Liver (tissue), 3 donors: Measurements from ENCODE around the gene RUNDC3A.

ENCODE experiments used
- FOXA1 ChIP-seq: IDR thresholded peaks from 2 replicates; pipeline ENCODE4 v1.6.1; 2016; ENCODE audit warnings: antibody characterized with exemption
- GABPA ChIP-seq, 2 donors: IDR thresholded peaks in 1 of 2; conservative IDR thresholded peaks in 1 of 2; 2 replicates each; pipeline ENCODE4 v1.6.1; 2016; ENCODE audit warnings: antibody characterized with exemption in 2 of 2, mild to moderate bottlenecking in 1 of 2, moderate library complexity in 1 of 2
- JUND ChIP-seq, 2 donors: IDR thresholded peaks; 2 replicates each; pipeline ENCODE4 v1.6.1; 2016; ENCODE audit warnings: antibody characterized with exemption in 2 of 2
- NR2F2 ChIP-seq: IDR thresholded peaks from 2 replicates; pipeline ENCODE4 v1.6.1; 2016; ENCODE audit warnings: antibody characterized with exemption
- RAD21 ChIP-seq, 2 donors: IDR thresholded peaks; 2 replicates each; pipeline ENCODE4 v1.6.1; 2016; ENCODE audit warnings: antibody characterized with exemption in 2 of 2, mild to moderate bottlenecking in 2 of 2
- RXRA ChIP-seq, 2 donors: IDR thresholded peaks; 2 replicates each; pipeline ENCODE4 v1.6.1; 2017 to 2018; ENCODE audit warnings: antibody characterized with exemption in 2 of 2, mild to moderate bottlenecking in 1 of 2
- SP1 ChIP-seq: IDR thresholded peaks from 2 replicates; pipeline ENCODE4 v1.6.1; 2018; ENCODE audit warnings: antibody characterized with exemption, mild to moderate bottlenecking
- TAF1 ChIP-seq: conservative IDR thresholded peaks from 2 replicates; pipeline ENCODE4 v1.6.1; 2016; ENCODE audit warnings: antibody characterized with exemption, mild to moderate bottlenecking
- TF ChIP-seq, protein P1 (sequence below): fragments of 150-350 bp; IDR thresholded peaks from 2 replicates; pipeline ENCODE4 v1.5.1; 2017; ENCODE audit warnings: improper control_type of control experiment, low read depth, low read length; ENCODE audit not compliant: missing input control
- TF ChIP-seq, protein P2 (sequence below): IDR thresholded peaks from 2 replicates; pipeline ENCODE4 v1.6.1; 2016; ENCODE audit warnings: antibody characterized with exemption
- TF ChIP-seq, protein P3 (sequence below): IDR thresholded peaks from 2 replicates; pipeline ENCODE4 v1.6.1; 2016; ENCODE audit warnings: antibody characterized with exemption, mild to moderate bottlenecking
- TF ChIP-seq, protein P4 (sequence below): IDR thresholded peaks from 2 replicates; pipeline ENCODE4 v1.6.1; 2016; ENCODE audit warnings: antibody characterized with exemption
- donor health status: healthy.
- donor health status: healthy.

DNA sequence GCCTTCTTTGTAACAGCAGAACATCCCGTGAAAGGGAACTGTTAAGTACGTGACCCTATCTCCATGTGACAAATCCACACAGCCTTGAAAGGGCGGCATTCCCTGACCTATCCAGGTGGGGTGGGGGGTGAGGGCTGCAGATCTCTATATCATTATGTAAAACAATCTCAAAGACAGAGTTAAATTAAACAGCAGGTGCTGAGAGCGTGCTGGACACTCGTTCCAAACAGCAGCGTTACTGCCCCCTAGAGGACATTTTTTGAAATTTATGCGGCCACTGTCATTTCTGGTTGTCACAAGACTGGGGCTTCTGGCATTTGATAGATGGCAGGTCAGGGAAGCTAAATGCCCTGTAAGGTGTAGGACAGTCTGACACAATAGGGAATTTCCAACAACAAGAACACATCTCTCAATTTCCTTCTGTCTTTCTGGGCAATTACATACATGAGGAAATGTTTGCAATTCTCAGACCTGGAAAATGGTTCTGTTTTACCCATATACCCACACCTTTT lies 22.9 kb downstream of the RUNDC3A start:
- TF ChIP-seq, protein P1, sequence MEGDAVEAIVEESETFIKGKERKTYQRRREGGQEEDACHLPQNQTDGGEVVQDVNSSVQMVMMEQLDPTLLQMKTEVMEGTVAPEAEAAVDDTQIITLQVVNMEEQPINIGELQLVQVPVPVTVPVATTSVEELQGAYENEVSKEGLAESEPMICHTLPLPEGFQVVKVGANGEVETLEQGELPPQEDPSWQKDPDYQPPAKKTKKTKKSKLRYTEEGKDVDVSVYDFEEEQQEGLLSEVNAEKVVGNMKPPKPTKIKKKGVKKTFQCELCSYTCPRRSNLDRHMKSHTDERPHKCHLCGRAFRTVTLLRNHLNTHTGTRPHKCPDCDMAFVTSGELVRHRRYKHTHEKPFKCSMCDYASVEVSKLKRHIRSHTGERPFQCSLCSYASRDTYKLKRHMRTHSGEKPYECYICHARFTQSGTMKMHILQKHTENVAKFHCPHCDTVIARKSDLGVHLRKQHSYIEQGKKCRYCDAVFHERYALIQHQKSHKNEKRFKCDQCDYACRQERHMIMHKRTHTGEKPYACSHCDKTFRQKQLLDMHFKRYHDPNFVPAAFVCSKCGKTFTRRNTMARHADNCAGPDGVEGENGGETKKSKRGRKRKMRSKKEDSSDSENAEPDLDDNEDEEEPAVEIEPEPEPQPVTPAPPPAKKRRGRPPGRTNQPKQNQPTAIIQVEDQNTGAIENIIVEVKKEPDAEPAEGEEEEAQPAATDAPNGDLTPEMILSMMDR, result peak; percentile 83
- TF ChIP-seq, protein P2, sequence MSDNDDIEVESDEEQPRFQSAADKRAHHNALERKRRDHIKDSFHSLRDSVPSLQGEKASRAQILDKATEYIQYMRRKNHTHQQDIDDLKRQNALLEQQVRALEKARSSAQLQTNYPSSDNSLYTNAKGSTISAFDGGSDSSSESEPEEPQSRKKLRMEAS, result peak; percentile 38
- TF ChIP-seq, protein P3, sequence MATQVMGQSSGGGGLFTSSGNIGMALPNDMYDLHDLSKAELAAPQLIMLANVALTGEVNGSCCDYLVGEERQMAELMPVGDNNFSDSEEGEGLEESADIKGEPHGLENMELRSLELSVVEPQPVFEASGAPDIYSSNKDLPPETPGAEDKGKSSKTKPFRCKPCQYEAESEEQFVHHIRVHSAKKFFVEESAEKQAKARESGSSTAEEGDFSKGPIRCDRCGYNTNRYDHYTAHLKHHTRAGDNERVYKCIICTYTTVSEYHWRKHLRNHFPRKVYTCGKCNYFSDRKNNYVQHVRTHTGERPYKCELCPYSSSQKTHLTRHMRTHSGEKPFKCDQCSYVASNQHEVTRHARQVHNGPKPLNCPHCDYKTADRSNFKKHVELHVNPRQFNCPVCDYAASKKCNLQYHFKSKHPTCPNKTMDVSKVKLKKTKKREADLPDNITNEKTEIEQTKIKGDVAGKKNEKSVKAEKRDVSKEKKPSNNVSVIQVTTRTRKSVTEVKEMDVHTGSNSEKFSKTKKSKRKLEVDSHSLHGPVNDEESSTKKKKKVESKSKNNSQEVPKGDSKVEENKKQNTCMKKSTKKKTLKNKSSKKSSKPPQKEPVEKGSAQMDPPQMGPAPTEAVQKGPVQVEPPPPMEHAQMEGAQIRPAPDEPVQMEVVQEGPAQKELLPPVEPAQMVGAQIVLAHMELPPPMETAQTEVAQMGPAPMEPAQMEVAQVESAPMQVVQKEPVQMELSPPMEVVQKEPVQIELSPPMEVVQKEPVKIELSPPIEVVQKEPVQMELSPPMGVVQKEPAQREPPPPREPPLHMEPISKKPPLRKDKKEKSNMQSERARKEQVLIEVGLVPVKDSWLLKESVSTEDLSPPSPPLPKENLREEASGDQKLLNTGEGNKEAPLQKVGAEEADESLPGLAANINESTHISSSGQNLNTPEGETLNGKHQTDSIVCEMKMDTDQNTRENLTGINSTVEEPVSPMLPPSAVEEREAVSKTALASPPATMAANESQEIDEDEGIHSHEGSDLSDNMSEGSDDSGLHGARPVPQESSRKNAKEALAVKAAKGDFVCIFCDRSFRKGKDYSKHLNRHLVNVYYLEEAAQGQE, result no peak
- no peak for TF ChIP-seq RXRA (IDR thresholded peaks at IDR 0.05)
- no peak for TF ChIP-seq TAF1
- TF ChIP-seq, protein P4, sequence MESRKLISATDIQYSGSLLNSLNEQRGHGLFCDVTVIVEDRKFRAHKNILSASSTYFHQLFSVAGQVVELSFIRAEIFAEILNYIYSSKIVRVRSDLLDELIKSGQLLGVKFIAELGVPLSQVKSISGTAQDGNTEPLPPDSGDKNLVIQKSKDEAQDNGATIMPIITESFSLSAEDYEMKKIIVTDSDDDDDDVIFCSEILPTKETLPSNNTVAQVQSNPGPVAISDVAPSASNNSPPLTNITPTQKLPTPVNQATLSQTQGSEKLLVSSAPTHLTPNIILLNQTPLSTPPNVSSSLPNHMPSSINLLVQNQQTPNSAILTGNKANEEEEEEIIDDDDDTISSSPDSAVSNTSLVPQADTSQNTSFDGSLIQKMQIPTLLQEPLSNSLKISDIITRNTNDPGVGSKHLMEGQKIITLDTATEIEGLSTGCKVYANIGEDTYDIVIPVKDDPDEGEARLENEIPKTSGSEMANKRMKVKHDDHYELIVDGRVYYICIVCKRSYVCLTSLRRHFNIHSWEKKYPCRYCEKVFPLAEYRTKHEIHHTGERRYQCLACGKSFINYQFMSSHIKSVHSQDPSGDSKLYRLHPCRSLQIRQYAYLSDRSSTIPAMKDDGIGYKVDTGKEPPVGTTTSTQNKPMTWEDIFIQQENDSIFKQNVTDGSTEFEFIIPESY, result no peak
- no peak for TF ChIP-seq JUND (IDR thresholded peaks at IDR 0.05)
- no peak for TF ChIP-seq GABPA (IDR thresholded peaks at IDR 0.05 in 1 of 2, conservative IDR thresholded peaks at IDR 0.05 in 1 of 2)
- no peak for TF ChIP-seq NR2F2
- peak; percentile 84 to 85 for TF ChIP-seq RAD21 (IDR thresholded peaks at IDR 0.05)
- peak; percentile 14 for TF ChIP-seq SP1
- TF ChIP-seq FOXA1, result no peak
